GM12891 (cell line): ENCODE data around the gene CPM.
"Not testable (repeated sequence)": the region's sequence is repeated elsewhere in the genome, so short reads cannot be mapped to it uniquely, and the experiment has no call there.

Experiments used
- PAX5 ChIP-seq: IDR thresholded peaks from 2 replicates; pipeline ENCODE4 v1.6.1; 2011; ENCODE audit warnings: low read length, moderate library complexity, mild to moderate bottlenecking; ENCODE audit not compliant: insufficient read depth, severe bottlenecking
- POLR2A ChIP-seq: IDR thresholded peaks from 2 replicates; pipeline ENCODE4 v1.6.1; 2011; ENCODE audit warnings: low read depth, low read length, control low read depth
- POLR2AphosphoS5 ChIP-seq: IDR thresholded peaks from 2 replicates; pipeline ENCODE4 v1.6.1; 2011; ENCODE audit warnings: low read depth, low read length, control low read depth
- POU2F2 ChIP-seq: IDR thresholded peaks from 2 replicates; pipeline ENCODE4 v1.6.1; 2011; ENCODE audit warnings: low read depth, mild to moderate bottlenecking, control low read depth, low read length, moderate library complexity
- SPI1 ChIP-seq: IDR thresholded peaks from 2 replicates; pipeline ENCODE4 v1.6.1; 2011; ENCODE audit warnings: low read depth, low read length, control low read depth
- TAF1 ChIP-seq: IDR thresholded peaks from 2 replicates; pipeline ENCODE4 v1.6.1; 2011; ENCODE audit warnings: low read depth, low read length, control low read depth

DNA sequence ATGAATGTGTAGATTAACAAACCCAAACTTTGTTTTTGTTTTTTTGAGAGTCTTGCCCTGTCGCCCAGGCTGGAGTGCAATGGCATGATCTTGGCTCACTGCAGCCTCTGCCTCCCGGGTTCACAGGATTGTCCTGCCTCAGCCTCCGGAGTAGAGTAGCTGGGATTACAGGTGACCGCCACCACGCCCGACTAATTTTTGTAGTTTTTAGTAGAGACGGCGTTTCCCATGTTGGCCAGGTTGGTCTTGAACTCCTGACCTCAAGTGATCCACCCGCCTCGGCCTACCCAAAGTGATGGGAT, 125.7 kb downstream of the CPM start:
- TF ChIP-seq POLR2A, SPI1, POLR2AphosphoS5, TAF1, POU2F2, PAX5: not testable (repeated sequence)
